ENCODE measurements around the gene MSANTD3.

The MSANTD3 gene

DNA sequence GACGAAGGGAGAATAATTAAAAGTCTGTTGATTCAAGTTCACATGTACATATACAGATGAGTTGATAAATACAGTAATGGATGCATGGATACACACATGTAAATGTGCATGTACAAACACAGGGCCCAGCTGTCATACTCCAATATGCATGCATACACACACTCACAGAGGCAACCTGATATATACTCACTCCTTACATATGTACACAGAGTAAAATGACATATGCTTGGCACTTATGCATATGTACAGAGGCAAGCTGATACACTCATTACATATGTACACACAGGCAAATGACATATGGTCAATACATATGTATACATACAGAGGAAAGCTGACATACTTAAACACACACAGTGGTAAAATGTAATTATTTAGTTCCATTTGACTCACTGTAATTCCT, 38.8 kb downstream of the MSANTD3 start:
- no peak for DNase-seq (ENCODE audit: low read depth)

DNA sequence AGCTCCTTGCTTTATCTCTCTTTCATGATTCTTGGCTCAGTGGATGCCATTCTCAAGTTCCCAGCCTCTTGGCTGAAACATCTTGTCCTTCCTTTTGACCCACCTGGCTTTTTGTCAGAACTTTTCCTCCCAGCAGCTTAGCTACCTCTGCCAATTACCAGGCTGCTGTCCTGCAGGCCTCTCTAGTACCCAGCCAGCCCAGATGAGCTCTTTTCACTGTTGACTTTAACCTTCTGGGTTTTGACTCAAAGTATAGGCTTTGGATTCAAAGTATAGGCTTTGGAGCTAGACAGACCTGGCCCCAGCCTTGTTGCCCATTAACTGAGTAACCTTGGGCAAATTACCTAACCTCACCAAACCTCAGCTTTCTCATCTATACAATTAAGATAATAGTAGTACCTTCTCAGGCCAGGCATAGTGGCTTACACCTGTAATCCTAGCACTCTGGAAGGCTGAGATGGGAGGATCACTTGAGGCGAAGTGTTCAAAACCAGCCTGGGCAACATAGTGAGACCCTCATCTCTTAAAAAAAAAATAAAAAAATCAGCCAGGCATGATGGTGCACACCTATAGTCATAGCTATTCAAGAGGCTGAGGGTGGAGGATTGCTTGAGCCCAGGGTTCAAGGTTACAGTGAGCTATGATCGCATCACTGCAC, 39.4 kb downstream of the MSANTD3 start:
- DNase-seq (ENCODE audit: low read depth): no peak

DNA sequence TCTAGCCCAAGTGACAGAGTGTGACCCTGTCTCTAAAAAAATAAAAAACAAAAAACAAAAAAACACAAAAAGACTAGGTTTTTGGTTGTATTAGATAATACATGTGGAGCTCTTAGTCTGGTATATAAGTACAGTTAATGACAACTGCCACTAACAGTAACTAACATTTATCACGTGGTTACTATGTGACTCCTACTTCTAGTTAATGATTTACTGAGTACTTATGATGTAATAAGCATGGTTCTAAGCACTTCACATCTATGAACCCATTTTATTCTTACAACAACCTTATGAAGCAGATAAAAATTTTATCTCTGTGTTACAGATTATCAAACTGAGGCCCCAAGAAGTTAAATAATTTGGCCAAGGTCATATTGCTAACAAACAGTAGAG, 39.9 kb downstream of the MSANTD3 start:
- no peak for DNase-seq (ENCODE audit: low read depth)

DNA sequence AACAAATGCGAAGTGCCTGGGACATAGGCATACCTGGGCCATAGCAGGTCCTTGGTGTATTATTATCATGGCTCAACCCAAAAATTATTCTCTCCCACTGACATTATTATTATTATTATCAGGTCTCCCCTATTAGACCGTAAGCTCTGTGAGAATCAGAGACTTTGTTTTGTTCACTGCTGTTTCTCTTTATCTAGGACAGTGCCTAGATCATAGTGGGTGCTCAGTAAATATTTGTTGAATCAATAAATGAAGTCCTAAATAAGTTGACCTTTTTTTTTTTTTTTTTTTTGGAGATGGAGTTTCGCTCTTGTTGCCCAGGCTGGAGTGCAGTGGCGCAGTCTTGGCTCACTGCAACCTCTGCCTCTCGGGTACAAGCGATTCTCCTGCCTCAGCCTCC, 41.1 kb downstream of the MSANTD3 start:
- no peak for DNase-seq (ENCODE audit: low read depth)

DNA sequence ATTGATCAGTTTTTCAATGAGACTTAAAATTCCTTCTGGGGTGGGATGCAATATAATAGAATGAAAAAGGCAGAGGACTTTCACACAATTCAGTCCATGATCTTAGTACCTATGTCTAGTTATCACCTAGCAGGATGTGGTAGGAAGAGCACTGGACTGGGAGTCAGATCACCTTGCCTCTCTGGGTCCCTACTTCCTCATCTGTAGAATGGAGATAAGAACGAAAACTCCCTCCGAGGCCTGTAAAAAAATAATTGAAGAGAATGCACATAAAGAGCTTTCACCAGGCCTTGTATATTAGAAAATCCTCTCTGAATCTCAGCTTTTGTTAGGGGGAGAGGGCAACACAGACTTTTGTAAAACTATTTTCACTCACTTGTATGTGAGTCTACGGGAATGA, 45.3 kb downstream of the MSANTD3 start:
- DNase-seq (ENCODE audit: low read depth): no peak

DNA sequence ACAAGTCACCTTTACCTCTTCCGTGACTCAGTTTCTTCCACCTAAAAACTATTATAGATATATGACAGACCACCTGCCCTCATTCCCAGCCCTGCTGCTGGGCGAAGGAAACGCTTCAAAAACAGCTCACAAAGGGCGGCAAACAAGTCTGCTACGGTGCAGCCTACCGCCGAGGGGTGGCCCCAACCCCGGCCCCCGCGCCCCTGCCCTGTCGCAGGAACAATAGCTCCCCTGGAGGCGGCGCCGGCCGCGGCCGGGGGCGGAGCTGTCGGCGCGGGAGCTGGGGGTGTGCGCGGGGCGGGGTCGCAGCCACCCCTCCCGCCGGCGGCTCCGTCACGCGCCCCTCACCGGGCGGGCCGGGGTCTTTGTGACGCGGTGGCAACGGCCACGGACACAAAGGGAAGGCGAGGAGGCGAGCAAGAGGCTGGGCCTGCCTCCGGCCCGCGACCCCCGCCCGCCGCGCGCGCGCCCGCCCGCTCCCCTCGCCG, 45.9 kb downstream of the MSANTD3 start, which contains the start of gene TMEFF1:
TSS of gene TMEFF1 (plus strand) at position 362 of the 488 bp plus-strand sequence. CDS start 396 bp downstream, outside the sequence.
- peak; percentile 20 for DNase-seq (ENCODE audit: low read depth)

DNA sequence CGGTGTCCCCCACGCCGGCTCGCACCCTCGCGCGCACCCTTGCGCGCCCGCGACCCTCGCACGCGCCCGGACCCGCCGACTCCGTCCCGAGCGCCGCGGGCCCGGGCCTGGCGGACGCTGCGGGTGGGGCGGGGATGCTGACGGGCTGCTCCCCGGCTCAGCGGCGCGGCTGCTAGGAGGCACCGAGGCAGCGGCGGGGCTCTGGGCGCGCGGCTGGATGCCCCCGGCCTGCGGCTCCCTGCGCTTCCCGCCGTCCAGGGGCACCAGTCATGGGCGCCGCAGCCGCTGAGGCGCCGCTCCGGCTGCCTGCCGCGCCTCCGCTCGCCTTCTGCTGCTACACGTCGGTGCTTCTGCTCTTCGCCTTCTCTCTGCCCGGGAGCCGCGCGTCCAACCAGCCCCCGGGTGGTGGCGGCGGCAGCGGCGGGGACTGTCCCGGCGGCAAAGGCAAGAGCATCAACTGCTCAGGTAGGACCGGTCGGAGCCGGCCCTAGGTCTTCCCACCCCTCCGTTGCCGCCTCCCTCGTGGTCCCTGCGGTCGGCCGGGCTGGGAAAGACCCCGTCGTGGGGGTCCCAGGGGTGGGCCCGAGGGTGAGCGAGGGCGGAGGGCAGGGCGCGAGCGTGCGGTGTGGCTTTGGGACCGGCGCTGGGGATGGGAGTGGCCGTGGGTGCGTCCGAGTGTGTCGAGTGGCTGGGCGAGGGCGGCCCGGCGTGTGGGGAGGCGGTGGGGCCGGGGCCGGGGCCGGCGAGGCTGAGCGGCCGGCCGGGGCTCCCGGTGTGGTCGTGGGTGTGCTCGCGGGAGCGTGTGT, 46.5 kb downstream of the MSANTD3 start:
- peak; percentile 2 for DNase-seq (ENCODE audit: low read depth)

DNA sequence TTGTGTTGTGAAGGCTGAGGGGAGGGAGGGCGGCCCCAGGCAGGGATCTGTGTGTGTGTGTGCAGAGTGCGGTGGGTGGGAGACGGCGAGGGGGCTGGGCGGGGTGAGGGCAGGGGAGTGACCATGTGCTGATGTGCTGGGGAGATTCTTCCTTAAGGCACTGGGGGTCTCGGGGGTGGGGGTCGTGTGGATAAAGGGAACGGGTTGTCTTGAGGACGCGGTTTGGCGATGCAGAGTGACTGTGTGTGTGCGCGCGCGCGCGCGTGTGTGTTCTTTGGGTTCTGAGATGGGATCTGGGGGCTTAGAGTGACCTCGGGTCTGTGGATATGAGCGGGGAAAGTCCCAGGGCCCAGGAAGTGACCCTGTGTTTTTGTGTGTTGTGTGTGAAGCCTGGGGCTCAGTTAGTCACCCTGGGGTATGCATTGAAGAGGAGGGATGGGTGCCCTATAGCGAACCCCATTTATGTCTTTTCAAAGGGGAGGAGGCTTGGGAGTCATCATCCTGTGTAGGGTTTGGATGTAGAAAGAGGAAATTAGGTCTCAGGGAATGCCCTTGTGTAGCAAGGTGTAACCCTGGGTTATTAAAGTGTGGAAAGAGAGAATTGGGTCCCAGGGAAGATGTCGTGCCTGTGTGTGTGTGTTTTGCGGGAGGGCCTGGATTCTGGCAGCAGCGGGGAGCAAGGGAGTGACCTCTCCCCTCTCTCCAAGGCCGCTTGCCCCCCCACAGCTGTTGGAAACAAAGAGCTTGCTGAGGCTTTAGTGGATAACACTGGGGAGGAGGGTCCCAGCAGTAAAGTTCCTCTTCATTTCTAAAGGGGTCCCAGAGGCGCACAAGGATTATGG, 47.4 kb downstream of the MSANTD3 start:
- DNase-seq (ENCODE audit: low read depth): no peak

DNA sequence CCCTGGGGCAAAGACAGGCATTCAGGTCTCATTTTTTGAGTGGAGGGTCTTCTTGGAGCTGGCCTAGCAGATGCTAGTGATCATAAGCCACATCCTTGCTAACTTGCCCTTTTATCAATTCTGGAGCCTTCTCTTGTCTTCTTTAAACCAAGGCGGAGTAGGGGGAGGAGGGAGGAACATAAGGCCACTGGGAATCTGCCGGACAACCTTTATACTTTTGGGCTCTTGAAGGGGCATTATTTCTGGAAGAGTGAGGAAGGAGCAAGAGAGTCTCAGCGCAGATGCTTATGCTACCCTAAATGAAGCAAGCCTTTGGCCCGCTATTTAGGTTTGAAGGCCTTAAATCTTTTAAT, 48.0 kb downstream of the MSANTD3 start:
- no peak for DNase-seq (ENCODE audit: low read depth)

DNA sequence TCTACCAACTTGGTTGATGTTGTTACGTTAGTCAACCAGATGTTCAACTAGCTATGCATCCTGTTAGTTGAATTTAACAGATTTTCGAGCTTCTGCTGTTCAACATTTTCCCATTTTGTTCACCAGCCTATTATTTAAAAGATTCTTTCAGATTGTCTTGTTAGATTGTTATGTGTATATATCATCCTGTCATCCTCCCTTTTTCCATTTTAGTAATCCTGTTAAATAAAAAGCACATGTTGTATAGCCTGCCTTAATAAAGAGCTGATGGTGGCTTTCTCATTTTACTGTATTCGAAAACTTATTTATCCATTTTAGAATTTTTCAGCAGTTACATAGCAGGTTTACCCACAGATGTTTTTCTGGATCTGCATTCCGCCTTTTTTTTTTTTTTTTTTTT, 50.3 kb downstream of the MSANTD3 start:
- DNase-seq (ENCODE audit: low read depth): no peak

DNA sequence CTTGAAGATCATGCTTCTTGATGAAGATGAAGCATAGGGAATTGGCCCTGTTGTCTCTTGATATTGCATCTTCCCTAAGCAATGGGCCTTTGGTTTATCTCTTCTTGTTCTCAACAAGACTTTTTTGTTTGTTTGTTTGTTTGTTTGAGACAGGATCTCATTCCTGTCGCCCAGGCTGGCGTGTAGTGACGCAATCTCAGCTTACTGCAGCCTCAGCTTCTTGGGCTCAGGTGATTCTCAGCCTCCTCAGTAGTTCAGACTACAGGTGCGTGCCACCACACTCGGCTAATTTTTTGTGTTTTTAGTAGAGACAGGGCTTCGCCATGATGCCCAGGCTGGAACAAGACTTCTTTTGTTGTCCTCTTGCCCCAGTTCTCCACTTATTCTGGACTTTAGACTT, 51.2 kb downstream of the MSANTD3 start:
- no peak for DNase-seq (ENCODE audit: low read depth)

DNA sequence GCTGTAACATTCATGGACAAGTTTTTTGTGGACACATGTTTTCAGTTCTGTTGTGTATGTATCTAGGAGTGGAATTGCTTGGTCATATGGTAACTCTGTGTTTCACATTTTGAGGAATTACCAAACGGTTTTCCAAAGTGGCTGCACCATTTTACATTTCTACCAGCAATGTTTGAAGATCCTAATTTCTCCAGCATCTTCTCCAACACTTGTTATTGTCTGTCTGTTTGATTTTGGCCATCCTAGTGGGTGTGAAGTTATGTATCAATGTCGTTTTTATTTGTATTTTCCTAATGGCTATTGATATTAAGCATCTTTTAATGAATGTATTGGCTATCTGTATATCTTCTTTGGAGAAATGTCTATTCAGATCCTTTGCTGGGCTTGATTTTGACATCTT, 52.9 kb downstream of the MSANTD3 start:
- no peak for DNase-seq (ENCODE audit: low read depth)

DNA sequence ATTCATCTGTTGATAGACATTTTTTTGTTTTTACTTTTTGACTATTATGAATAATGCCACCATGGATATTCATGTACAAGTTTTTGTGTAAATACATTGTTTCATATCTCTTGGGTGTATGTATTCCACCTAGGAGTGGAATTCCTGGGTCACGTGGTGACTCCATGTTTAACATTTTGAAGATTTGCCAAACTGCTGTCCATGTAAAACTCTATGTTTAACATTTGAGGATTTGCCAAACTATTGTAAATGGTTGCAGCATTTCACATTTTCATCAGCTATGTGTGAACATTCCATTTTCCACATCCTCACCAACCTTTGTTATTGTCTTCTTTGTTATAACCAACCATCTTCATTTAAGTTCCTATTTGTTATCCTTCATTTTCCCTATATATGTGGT, 58.3 kb downstream of the MSANTD3 start:
- no peak for DNase-seq (ENCODE audit: low read depth)

DNA sequence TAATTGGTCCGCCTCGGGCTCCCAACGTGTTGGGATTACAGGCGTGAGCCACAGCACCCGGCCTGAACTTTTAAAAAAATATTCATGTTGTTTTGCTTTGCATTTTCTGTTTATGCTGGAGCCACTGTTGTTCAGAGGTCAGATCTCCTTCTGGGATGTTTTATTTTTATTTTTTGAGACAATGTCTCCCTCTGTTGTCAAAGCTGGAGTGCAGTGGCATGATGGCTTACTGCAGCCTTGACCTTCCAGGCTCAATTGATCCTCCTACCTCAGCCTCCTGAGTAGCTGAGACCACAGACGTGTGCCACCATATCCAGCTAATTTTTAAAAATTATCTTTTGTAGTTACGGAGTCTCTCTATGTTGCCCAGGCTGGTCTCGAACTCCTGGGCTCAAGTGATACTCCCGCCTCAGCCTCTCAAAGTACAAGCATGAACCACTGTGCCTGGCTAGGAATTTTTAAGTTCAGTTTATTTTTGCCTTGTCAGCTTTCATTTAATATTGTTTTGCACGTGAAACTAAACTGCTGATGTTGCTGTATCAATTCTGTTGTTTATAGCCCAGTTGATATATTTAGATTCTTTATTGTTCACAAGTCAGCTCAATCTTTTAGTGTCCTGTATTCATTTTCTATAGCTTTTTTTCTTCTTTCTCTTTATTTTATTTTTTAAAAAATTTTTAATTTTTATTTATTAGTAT, 59.7 kb downstream of the MSANTD3 start:
- DNase-seq (ENCODE audit: low read depth): no peak

DNA sequence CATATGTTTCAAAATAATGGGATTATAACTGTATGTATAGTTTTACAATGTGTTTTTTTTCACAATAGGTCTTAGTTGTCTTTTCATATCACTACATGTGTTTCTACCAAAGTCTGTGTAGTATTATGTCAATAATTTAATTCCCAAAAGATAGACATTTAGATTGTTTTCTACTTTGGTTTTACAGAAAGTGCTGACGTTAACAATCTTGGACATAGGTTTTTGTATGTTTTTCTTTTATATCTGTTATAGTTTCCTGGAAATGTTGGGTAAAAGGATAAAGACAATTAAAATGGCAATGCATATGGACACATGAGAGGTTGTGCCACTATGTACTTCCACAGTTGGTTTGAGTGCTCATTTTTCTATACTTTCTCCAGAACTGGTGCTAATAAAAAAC, 61.2 kb downstream of the MSANTD3 start:
- no peak for DNase-seq (ENCODE audit: low read depth)

DNA sequence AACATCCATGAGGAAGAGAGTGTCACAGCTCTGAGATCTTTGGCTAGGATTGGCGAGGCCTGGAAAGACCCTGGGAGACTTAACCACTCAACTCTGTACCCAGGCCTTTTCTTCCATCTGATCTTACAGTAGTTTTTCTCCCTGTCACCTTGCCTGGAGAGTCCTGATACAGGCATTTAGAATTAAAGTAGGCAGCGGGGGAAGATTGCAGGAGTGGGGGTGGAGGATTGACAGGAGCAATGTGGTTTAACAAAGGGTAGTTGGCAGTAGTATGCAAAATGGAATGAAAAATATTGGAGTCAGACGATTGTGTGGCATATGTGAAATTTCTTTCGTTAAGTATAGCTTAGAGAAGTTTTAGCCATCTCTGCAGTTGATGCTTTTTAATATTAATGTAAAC, 62.9 kb downstream of the MSANTD3 start:
- DNase-seq (ENCODE audit: low read depth): no peak

DNA sequence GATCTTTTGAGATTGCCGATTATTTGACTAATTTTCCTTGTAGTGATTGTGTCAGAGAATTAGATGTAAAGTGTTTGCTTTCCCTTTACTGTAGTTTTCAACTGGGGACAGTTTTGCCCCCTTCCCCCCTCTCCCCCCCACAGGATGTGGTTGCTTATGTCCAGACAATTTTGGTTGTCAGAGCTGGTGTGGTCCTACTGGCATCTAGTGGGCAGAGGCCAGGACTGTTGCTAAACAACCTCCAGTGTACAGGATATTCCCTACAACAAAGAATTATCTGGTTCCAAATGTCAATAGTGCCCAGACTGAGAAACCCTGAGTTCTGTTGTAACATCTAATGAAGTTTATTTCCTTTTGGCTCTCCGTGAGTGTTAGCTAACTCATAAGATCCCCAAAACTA, 66.0 kb downstream of the MSANTD3 start:
- no peak for DNase-seq (ENCODE audit: low read depth)

DNA sequence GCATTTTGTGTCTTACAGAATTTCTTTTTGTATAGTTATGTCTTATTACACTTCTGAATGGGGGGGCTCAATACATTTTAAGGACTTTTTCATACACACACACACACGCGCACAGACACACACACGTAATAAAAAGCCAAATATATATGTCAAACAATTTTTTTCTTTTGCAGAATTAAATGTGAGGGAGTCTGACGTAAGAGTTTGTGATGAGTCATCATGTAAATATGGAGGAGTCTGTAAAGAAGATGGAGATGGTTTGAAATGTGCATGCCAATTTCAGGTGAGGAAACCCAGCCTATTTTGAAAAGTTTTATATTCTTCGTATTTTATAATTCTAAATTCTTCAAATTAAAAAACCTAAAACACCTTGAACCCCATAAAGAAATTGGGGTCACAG, 71.6 kb downstream of the MSANTD3 start:
- DNase-seq (ENCODE audit: low read depth): no peak

DNA sequence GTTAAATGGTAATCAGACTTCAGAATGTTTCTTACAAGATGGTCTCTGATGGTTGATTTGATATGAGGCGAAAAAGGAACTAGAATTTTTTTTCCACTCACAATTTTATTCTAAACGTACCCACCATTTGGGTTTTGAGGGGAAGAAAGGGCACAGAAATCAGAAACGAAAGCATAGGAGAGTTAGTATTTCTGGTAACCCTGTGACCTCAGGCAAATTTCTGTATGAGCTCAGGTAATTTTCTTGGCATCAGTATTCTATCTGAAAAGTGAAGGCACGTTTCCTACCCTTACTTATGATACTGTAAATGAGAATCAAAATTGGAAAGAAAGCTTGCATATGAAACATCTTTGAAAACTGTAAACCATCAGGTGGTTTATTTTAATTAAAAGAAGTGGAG, 72.5 kb downstream of the MSANTD3 start:
- DNase-seq (ENCODE audit: low read depth): no peak

DNA sequence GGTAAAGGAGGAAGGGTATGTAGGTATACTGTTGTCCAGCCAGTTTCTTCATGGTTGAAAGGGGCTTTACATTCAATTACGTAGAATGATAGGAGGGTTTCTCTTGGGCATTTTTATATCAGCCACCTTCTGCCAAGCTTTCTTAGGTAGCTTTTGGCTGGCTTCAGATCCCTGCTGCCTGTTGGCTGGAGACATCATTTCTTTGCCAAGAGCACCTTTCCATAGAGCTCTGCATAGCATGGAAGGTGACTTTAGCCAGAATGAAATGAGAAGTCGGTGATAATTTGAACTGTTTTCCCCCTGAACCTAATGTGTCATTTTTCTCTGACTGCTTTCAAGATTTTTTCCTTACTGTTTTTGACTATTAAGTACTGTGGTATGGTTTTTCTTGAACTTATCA, 72.9 kb downstream of the MSANTD3 start:
- DNase-seq (ENCODE audit: low read depth): no peak

Data from T follicular helper cell (primary cell).